Subcutaneous abdominal adipose tissue (tissue), 5 donors: ENCODE results near the gene PAPPA.

Experiments used
- H3K27ac ChIP-seq: one replicate; pipeline ENCODE4 v1.7.0; 2013; ENCODE audit warnings: low read depth, mild to moderate bottlenecking, inconsistent platforms, low read length, moderate library complexity
- H3K27me3 ChIP-seq, 5 donors: one replicate each; pipeline ENCODE4 v1.7.0; 2013; ENCODE audit warnings: low read length in 5 of 5, inconsistent platforms in 1 of 5; ENCODE audit not compliant: control insufficient read depth in 5 of 5, insufficient read depth in 4 of 5
- H3K36me3 ChIP-seq, 5 donors: one replicate each; pipeline ENCODE4 v1.7.0; 2013; ENCODE audit warnings: low read length in 5 of 5; ENCODE audit not compliant: control insufficient read depth in 5 of 5, insufficient read depth in 5 of 5
- H3K4me1 ChIP-seq, 5 donors: one replicate each; pipeline ENCODE4 v1.7.0; 2013; ENCODE audit warnings: low read length in 5 of 5, mild to moderate bottlenecking in 3 of 5, moderate library complexity in 1 of 5; ENCODE audit not compliant: control insufficient read depth in 5 of 5, insufficient read depth in 5 of 5
- H3K4me3 ChIP-seq, 5 donors: one replicate each; pipeline ENCODE4 v1.7.0; 2013; ENCODE audit warnings: low read length in 5 of 5, low read depth in 1 of 5
- H3K9ac ChIP-seq, 5 donors: one replicate each; pipeline ENCODE4 v1.7.0; 2013; ENCODE audit warnings: low read length in 5 of 5, mild to moderate bottlenecking in 4 of 5, moderate library complexity in 3 of 5
- H3K9me3 ChIP-seq, 5 donors: one replicate each; pipeline ENCODE4 v1.7.0; 2013; ENCODE audit warnings: low read length in 5 of 5; ENCODE audit not compliant: control insufficient read depth in 5 of 5
- donor health status: healthy.
- donor health status: healthy.
- donor health status: healthy.
- donor health status: healthy.
- donor health status: healthy.

The PAPPA gene

GRCh38 chr9:116366241-116366640 lies 212.7 kb downstream of the PAPPA start:
- no peaks in the 10 kb centered on the region for H3K9me3 ChIP-seq
- no peak overlapping the region for H3K4me3 ChIP-seq
- H3K4me1 ChIP-seq: peaks cover 0 to 28% (median 10%) of the 10 kb centered on the region in 5 donors
- no peaks in the 10 kb centered on the region for H3K36me3 ChIP-seq
- no peak overlapping the region for H3K27ac ChIP-seq
- no peaks in the 10 kb centered on the region for H3K27me3 ChIP-seq
- H3K9ac ChIP-seq: no peak overlapping the region

GRCh38 chr9:116368680-116369079 lies 215.1 kb downstream of the PAPPA start:
- Histone ChIP-seq H3K4me1 (peaks cover 0 to 28% (median 10%) of the 10 kb centered on the region in 5 donors), H3K36me3 (no peaks in the 10 kb centered on the region), H3K4me3 (no peak overlapping the region), H3K27me3 (no peaks in the 10 kb centered on the region), H3K9ac (no peak overlapping the region), H3K9me3 (no peaks in the 10 kb centered on the region), H3K27ac (no peak overlapping the region)

GRCh38 chr9:116369706-116370105 lies 216.1 kb downstream of the PAPPA start:
- no peak overlapping the region for H3K9ac ChIP-seq
- no peak overlapping the region for H3K4me3 ChIP-seq
- no peaks in the 10 kb centered on the region for H3K9me3 ChIP-seq
- H3K36me3 ChIP-seq: no peaks in the 10 kb centered on the region
- H3K4me1 ChIP-seq: peaks cover 0 to 27% (median 9%) of the 10 kb centered on the region in 5 donors
- H3K27me3 ChIP-seq: no peaks in the 10 kb centered on the region
- H3K27ac ChIP-seq: no peak overlapping the region

- no peak overlapping the region for H3K4me3 ChIP-seq
- H3K4me1 ChIP-seq: peaks cover 0 to 19% (median under 1%) of the 10 kb centered on the region in 5 donors
- H3K36me3 ChIP-seq: no peaks in the 10 kb centered on the region
- H3K9ac ChIP-seq: no peak overlapping the region
- H3K27ac ChIP-seq: no peak overlapping the region
- H3K27me3 ChIP-seq: no peaks in the 10 kb centered on the region
- no peaks in the 10 kb centered on the region for H3K9me3 ChIP-seq
These were observed 217.0 kb downstream of the PAPPA start for GRCh38 chr9:116370556-116370955.

GRCh38 chr9:116372081-116372673 lies 218.6 kb downstream of the PAPPA start:
- Histone ChIP-seq H3K27me3 (no peaks in the 10 kb centered on the region), H3K4me3 (no peak overlapping the region), H3K36me3 (no peaks in the 10 kb centered on the region), H3K9me3 (no peaks in the 10 kb centered on the region), H3K27ac (no peak overlapping the region), H3K9ac (no peak overlapping the region), H3K4me1 (peaks cover 0 to 17% (median 0%) of the 10 kb centered on the region in 5 donors)

- no peak overlapping the region for H3K4me3 ChIP-seq
- H3K9ac ChIP-seq: no peak overlapping the region
- H3K4me1 ChIP-seq: peaks cover 0 to 17% (median 0%) of the 10 kb centered on the region in 5 donors
- no peak overlapping the region for H3K27ac ChIP-seq
- no peaks in the 10 kb centered on the region for H3K36me3 ChIP-seq
- no peaks in the 10 kb centered on the region for H3K27me3 ChIP-seq
- H3K9me3 ChIP-seq: no peaks in the 10 kb centered on the region
These were observed 219.2 kb downstream of the PAPPA start for GRCh38 chr9:116372786-116373185.

- no peak overlapping the region for H3K4me3 ChIP-seq
- no peaks in the 10 kb centered on the region for H3K4me1 ChIP-seq
- H3K36me3 ChIP-seq: no peaks in the 10 kb centered on the region
- H3K27me3 ChIP-seq: no peaks in the 10 kb centered on the region
- H3K9ac ChIP-seq: no peak overlapping the region
- no peak overlapping the region for H3K27ac ChIP-seq
- no peaks in the 10 kb centered on the region for H3K9me3 ChIP-seq
These were observed 223.7 kb downstream of the PAPPA start for GRCh38 chr9:116377179-116377798.

GRCh38 chr9:116378873-116379272 lies 225.3 kb downstream of the PAPPA start:
- Histone ChIP-seq H3K9ac (no peak overlapping the region), H3K27me3 (no peaks in the 10 kb centered on the region), H3K4me1 (no peaks in the 10 kb centered on the region), H3K4me3 (no peak overlapping the region), H3K9me3 (no peaks in the 10 kb centered on the region), H3K27ac (no peak overlapping the region), H3K36me3 (no peaks in the 10 kb centered on the region)

GRCh38 chr9:116379821-116380220 lies 226.2 kb downstream of the PAPPA start:
- Histone ChIP-seq H3K27me3 (no peaks in the 10 kb centered on the region), H3K27ac (no peak overlapping the region), H3K4me1 (no peaks in the 10 kb centered on the region), H3K4me3 (no peak overlapping the region), H3K9me3 (no peaks in the 10 kb centered on the region), H3K9ac (no peak overlapping the region), H3K36me3 (no peaks in the 10 kb centered on the region)

- Histone ChIP-seq H3K27me3 (no peaks in the 10 kb centered on the region), H3K9ac (no peak overlapping the region), H3K27ac (no peak overlapping the region), H3K4me1 (no peaks in the 10 kb centered on the region), H3K36me3 (no peaks in the 10 kb centered on the region), H3K9me3 (no peaks in the 10 kb centered on the region), H3K4me3 (no peak overlapping the region)
These were observed 227.0 kb downstream of the PAPPA start for GRCh38 chr9:116380496-116380995.
